ENCODE results near the gene ANKRD13B.

Gene ANKRD13B

DNA sequence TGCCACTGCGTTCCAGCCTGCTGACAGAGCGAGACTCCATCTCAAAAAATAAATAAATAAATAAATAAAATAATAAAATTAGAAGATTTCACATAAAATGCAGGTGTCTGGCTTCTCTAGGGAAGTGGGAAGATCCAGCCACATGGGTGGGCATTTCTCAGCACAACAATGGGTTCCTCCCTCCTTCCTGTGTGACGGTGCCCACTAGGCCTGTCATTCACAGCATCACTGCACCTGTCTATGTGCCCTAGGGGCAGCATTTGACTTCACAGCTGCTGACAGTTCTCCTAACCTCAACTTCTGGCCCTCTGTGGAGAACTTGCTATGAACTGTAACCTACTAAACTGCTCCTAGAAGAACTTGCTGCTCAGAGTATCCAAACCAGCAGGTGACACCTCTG is 29.1 kb upstream of the ANKRD13B start:
- TF ChIP-seq, protein P1, sequence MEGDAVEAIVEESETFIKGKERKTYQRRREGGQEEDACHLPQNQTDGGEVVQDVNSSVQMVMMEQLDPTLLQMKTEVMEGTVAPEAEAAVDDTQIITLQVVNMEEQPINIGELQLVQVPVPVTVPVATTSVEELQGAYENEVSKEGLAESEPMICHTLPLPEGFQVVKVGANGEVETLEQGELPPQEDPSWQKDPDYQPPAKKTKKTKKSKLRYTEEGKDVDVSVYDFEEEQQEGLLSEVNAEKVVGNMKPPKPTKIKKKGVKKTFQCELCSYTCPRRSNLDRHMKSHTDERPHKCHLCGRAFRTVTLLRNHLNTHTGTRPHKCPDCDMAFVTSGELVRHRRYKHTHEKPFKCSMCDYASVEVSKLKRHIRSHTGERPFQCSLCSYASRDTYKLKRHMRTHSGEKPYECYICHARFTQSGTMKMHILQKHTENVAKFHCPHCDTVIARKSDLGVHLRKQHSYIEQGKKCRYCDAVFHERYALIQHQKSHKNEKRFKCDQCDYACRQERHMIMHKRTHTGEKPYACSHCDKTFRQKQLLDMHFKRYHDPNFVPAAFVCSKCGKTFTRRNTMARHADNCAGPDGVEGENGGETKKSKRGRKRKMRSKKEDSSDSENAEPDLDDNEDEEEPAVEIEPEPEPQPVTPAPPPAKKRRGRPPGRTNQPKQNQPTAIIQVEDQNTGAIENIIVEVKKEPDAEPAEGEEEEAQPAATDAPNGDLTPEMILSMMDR (IDR thresholded peaks at IDR 0.05; ENCODE audit: low read length, missing control alignments): no peak
- H3K4me3 ChIP-seq (replicated peaks; ENCODE audit: low read depth, low read length): no peak overlapping the region
- no peak for DNase-seq (ENCODE audit: low read depth)

- TF ChIP-seq, protein P1 (IDR thresholded peaks at IDR 0.05; ENCODE audit: low read length, missing control alignments): no peak
- DNase-seq (ENCODE audit: low read depth): no peak
- peak overlapping the region; percentile 40 for H3K4me3 ChIP-seq (replicated peaks; ENCODE audit: low read depth, low read length)
Observed at GRCh38 chr17:29565643-29566472, 27.1 kb upstream of the ANKRD13B start.

DNA sequence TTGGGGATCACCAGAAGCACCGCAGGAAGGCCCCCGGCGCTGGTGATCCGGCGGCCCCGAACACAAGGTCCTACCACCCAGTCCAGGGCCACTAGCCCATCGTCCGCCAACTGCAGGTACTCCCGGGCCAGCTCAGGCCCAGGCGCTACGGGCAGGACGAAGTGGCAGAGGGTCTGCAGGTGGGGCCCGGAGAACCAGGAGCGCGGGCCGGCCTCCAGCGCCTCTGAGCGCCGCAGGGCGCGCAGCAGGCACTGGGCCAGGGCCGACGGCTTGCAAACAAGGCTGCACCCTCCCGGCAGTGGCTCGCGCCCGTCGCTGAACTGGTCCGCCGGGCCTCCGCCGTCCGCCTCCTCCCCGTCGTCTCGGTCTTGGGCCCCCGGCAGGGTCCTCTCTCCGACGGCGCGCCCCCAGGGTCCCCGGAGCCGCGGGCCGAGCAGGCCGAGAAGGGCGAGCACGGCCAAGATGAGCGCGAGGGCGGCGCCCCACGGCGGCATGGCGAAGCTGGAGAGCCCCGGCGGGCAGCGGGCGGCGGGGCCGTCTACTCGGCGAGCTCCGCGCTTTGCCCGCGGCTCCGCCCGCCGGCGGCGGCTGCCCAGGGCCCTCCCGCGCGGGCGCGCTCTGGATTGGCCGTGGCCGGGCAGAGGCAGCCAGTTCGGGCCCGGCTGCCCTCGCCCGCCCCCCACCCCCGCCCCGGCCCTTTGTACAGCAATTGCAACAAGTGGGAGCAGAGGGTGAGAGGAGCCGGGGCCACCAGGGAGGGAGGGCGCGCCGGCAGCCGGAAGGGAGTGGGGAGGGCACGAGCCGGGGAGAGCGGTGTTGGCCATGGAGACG is 26.2 kb upstream of the ANKRD13B start, which contains the start of gene ABHD15:
TSS of gene ABHD15 (minus strand) at position 565 of the 831 bp plus-strand sequence. CDS start at position 494, 71 bp downstream.
- H3K4me3 ChIP-seq (replicated peaks; ENCODE audit: low read depth, low read length): peak within 1 kb of the TSS; percentile 70
- DNase-seq (ENCODE audit: low read depth): peak; percentile 63
- TF ChIP-seq, protein P1 (IDR thresholded peaks at IDR 0.05; ENCODE audit: low read length, missing control alignments): no peak

DNA sequence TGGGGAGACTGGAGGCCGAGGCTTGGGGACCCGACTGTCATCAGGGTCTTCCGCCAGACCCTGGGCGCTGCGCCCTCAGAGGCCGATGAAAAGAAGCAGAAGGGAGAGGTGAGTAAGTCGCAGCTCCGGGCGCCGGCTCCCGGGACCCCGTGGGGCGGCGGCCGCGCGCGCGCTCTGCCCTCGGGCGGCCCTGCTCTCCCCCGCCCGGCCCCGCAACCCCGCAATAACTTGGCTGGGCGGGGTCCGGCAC is 25.7 kb upstream of the ANKRD13B start:
- no peak for DNase-seq (ENCODE audit: low read depth)
- TF ChIP-seq, protein P1 (IDR thresholded peaks at IDR 0.05; ENCODE audit: low read length, missing control alignments): no peak
- peak overlapping the region; percentile 70 for H3K4me3 ChIP-seq (replicated peaks; ENCODE audit: low read depth, low read length)

GRCh38 chr17:29567554-29568330 is 25.2 kb upstream of the ANKRD13B start:
- TF ChIP-seq, protein P1 (IDR thresholded peaks at IDR 0.05; ENCODE audit: low read length, missing control alignments): peak; percentile 19
- peak overlapping the region; percentile 70 for H3K4me3 ChIP-seq (replicated peaks; ENCODE audit: low read depth, low read length)
- no peak for DNase-seq (ENCODE audit: low read depth)

DNA sequence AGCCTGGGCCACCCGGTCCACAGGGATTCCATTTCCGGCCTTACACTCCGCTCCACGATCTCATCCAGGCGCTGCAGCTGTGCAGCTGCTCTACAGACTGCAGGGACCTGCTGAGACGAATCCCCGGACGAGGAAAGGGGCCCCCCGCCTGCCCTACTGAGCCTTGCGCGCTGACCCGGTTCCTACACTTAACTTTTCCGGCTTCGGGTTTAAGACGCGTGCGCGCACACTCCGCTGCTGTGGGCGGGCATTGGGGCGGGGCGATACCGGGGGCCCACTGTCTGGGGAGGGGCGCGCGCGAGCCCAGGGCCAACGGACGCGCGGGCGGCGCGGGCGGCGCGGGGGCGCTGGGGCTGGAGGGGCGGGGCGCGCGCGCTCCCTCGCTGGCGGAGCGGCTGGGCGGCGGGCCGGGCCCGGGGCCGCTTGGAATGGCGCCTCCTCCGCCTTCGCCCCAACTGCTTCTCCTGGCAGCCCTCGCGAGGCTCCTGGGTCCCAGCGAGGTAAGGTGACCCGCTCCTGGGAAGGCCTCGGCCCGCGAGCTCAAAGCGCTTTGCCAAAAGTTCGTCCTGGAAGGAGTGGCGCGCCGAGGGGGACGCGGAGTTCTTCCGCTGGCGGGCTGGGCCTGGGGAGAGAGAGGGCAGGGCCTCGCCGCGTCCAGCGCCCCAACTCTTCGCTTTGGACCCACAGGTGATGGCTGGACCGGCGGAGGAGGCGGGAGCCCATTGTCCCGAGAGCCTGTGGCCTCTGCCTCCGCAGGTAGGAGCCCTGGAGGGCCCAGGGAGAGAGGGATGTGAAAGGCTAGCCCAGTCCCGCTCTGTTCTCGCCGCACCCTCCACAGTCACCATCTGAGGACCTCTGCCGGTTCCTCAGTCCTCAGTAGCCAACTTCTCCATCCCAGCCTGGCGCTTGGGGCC is 24.3 kb upstream of the ANKRD13B start, which contains the start of gene TP53I13:
TSS of gene TP53I13 (plus strand) at position 371 of the 914 bp plus-strand sequence. CDS start at position 429, 58 bp downstream.
- DNase-seq (ENCODE audit: low read depth): peak; percentile 78
- peak within 1 kb of the TSS; percentile 70 for H3K4me3 ChIP-seq (replicated peaks; ENCODE audit: low read depth, low read length)
- TF ChIP-seq, protein P1 (IDR thresholded peaks at IDR 0.05; ENCODE audit: low read length, missing control alignments): no peak

All from fibroblast of pulmonary artery (primary cell).